Activated CD8-positive, alpha-beta T cell treated with anti-CD3 and anti-CD28 coated beads for 36 hours (primary cell): ENCODE results near the gene PRMT6. TPM values are rescaled to one million over a fixed set of nuclear protein-coding genes. Genes with fewer than 3 reads are reported as not detected.

Experiments
- ATAC-seq: fragments of 200-7000 bp; cut with Tn5 transposase; one replicate; pipeline ENCODE4 v1.10.0; 2021; ENCODE audit warnings: mild to moderate bottlenecking, moderate library complexity
- CTCF ChIA-PET: fragments of 350-600 bp; sonication (Branson Sonifier 250); formaldehyde crosslinking; loops from one replicate; lab custom pipeline; 2021; ENCODE audit warnings: antibody characterized with exemption; lab: Charles Lee
- POLR2A ChIA-PET: fragments of 350-600 bp; sonication (Branson Sonifier 250); formaldehyde crosslinking; loops from one replicate; lab custom pipeline; 2021; ENCODE audit warnings: antibody characterized with exemption; lab: Charles Lee
- DNase-seq: peaks from one replicate; pipeline ENCODE4 v3.0.0-alpha.2; 2020
- H3K27ac Mint-ChIP-seq: one replicate; pipeline ENCODE4 v1.8.0; 2021; ENCODE audit warnings: mild to moderate bottlenecking, mixed read lengths
- H3K27me3 Mint-ChIP-seq: one replicate; pipeline ENCODE4 v1.8.0; 2021; ENCODE audit warnings: mixed read lengths
- H3K36me3 Mint-ChIP-seq: one replicate; pipeline ENCODE4 v1.8.0; 2021; ENCODE audit warnings: low read depth, mixed read lengths
- H3K4me1 Mint-ChIP-seq: one replicate; pipeline ENCODE4 v1.8.0; 2021; ENCODE audit warnings: low read depth, mixed read lengths
- H3K4me3 Mint-ChIP-seq: one replicate; pipeline ENCODE4 v1.8.0; 2021; ENCODE audit warnings: mild to moderate bottlenecking, moderate library complexity, mixed read lengths
- H3K9me3 Mint-ChIP-seq: one replicate; pipeline ENCODE4 v1.8.0; 2021; ENCODE audit warnings: mixed read lengths
- CTCF ChIP-seq: fragments of 200-600 bp; IDR thresholded peaks from one replicate; pipeline ENCODE4 v1.8.0; 2022; ENCODE audit warnings: antibody characterized with exemption, mild to moderate bottlenecking
- intact Hi-C: fragments of 100-400 bp; cut with micrococcal nuclease; formaldehyde crosslinking; loops from one replicate; pipeline ENCODE4 v1.10.0; 2022
- total RNA-seq, 2 experiments: library from RNA; stranded (reverse); gene quantifications; one replicate each; pipeline ENCODE4 v1.2.3, GENCODE V29; 2021

Gene PRMT6
- 10 to 100 TPM; 19.4 to 20.7 TPM for total RNA-seq

GRCh38 chr1:107056426-107057196, at the start of gene PRMT6:
PRMT6 (plus strand) TSS chr1:107056674; CDS start chr1:107056716, 42 bp downstream.
- TF ChIP-seq CTCF = no peak
- H3K36me3 Mint-ChIP-seq = peaks cover 35% of the 10 kb centered on the region
- DNase-seq = peak; percentile 87
- no peaks in the 10 kb centered on the region for H3K27me3 Mint-ChIP-seq
- peaks cover 22% of the 10 kb centered on the region for H3K4me1 Mint-ChIP-seq
- intact Hi-C loops = loop anchor here (5.0 kb wide), 1 partner anchor 86 kb away; the partner anchor contains the start of gene NTNG1
- ChIA-PET POLR2A (interaction anchor here (0.9 to 1.0 kb wide), 2 partner anchors 10 to 12 kb away, joined by 3 to 5 read pairs; no protein-coding TSS in a partner anchor), CTCF (interaction anchor here (1.2 to 1.5 kb wide), 2 partner anchors 9 to 20 kb away, joined by 3 to 7 read pairs; no protein-coding TSS in a partner anchor)
- H3K4me3 Mint-ChIP-seq = peak within 1 kb of the TSS; percentile 95
- ATAC-seq = peak; percentile 95
- no peaks in the 10 kb centered on the region for H3K9me3 Mint-ChIP-seq
- peak within 1 kb of the TSS; percentile 96 for H3K27ac Mint-ChIP-seq

DNA sequence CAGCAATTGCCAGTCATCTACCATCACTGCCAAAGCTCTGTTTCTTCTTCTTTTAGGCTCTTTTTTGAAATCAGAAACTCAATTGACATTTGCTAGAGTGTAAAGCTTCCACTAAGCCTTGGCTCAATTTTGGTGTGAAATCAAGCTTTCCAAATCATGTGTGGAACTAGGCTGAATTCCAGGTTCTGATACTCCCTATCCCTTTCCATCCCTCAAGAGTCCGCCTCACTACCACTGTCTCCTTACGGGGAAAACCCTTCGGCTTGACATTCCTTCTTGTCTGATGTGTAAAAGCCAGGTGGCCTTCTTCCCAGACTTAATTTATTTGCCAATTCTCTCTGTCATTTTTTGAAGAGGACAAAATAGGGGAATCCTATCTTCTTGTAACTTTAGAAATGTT, 47.2 kb upstream of the PRMT6 start:
- Mint-ChIP-seq H3K36me3 (no peaks in the 10 kb centered on the region), H3K9me3 (no peaks in the 10 kb centered on the region), H3K27me3 (peaks cover 15% of the 10 kb centered on the region), H3K4me1 (no peaks in the 10 kb centered on the region), H3K4me3 (no peak overlapping the region), H3K27ac (no peak overlapping the region)
- intact Hi-C loops = no loop called here
- DNase-seq (no peak), ATAC-seq (no peak)
- CTCF ChIA-PET = no interaction called here
- TF ChIP-seq CTCF = no peak
- POLR2A ChIA-PET = no interaction called here

DNA sequence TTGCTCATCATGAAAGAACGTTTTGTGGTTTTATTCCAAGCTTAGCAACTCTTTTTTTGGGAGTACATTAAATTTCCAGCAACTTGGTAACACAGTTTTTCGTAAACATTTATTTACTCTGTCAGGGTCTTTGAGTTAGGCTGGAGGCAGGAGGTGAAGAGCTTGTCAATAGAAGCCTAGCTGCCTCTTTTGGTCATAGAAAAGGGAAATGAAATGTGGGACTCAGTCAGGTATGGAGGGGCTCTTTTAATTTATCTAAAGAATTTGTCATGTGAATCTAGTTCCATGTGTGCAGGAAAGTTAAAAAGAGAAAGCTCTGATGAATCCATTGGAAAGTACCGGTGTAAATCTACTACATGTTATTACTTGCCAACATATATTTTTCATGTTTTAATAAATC, 45.9 kb upstream of the PRMT6 start:
- intact Hi-C loops = no loop called here
- Mint-ChIP-seq H3K9me3 (no peaks in the 10 kb centered on the region), H3K4me3 (no peak overlapping the region), H3K27ac (no peak overlapping the region), H3K27me3 (peaks cover 15% of the 10 kb centered on the region), H3K36me3 (no peaks in the 10 kb centered on the region), H3K4me1 (no peaks in the 10 kb centered on the region)
- no peak for DNase-seq
- ChIA-PET POLR2A (no interaction called here), CTCF (no interaction called here)
- TF ChIP-seq CTCF = no peak
- ATAC-seq = no peak

- CTCF ChIA-PET = interaction anchor here (1.0 kb wide), 1 partner anchor 26 kb away, joined by 3 read pairs; no protein-coding TSS in a partner anchor
Observed at GRCh38 chr1:107016376-107016978, 40.0 kb upstream of the PRMT6 start.

More at GRCh38 chr1:107016376-107016978, 40.0 kb upstream of the PRMT6 start:
- DNase-seq (no peak), ATAC-seq (no peak)
- POLR2A ChIA-PET = no interaction called here
- Mint-ChIP-seq H3K27me3 (peaks cover 10% of the 10 kb centered on the region), H3K9me3 (no peaks in the 10 kb centered on the region), H3K4me3 (no peak overlapping the region), H3K27ac (no peak overlapping the region), H3K36me3 (no peaks in the 10 kb centered on the region), H3K4me1 (no peaks in the 10 kb centered on the region)
- intact Hi-C loops = no loop called here
- no peak for TF ChIP-seq CTCF
